ENCODE measurements around the gene DPH2. TPM values are rescaled to one million over a fixed set of nuclear protein-coding genes. Genes with fewer than 3 reads are reported as not detected.
A peak's percentile ranks its signal among the peaks of the same experiment; 100 is the strongest.

The DPH2 gene
- total and polyA plus RNA-seq, 10 of the 15 experiments (the other 5 are each of a cell fraction or from before 2014, with no cell fraction given) = 13.1 to 82.9 (median 52.0) TPM

GRCh38 chr1:43974443-43975248 lies 4.8 kb downstream of the DPH2 start, which contains the start of gene ATP6V0B (continued):
- TF ChIP-seq BCL3 (IDR thresholded peaks at IDR 0.05; ENCODE audit: borderline replicate concordance, insufficient read depth, low read depth, low read length, poor library complexity, severe bottlenecking) = peak; percentile 34
- TF ChIP-seq LARP7 (IDR thresholded peaks at IDR 0.05) = peak; percentile 83
- TF ChIP-seq HDGF (IDR thresholded peaks at IDR 0.05) = peak; percentile 86; the same call in 1 of the 2 replicates
- TF ChIP-seq CEBPB (IDR thresholded peaks at IDR 0.05; ENCODE audit: borderline replicate concordance in 1 of 2, low read depth in 2 of 2, low read length in 2 of 2) = no peak
- TF ChIP-seq SP1 (IDR thresholded peaks at IDR 0.05; ENCODE audit: low read depth, low read length) = peak; percentile 47
- TF ChIP-seq BHLHE40 (IDR thresholded peaks at IDR 0.05; ENCODE audit: borderline replicate concordance in 1 of 2, low read depth in 2 of 2, low read length in 1 of 2) = peak; percentile 57 to 93; a peak in 3 of 4 replicates
- peak; percentile 83 for TF ChIP-seq SREBF1 (IDR thresholded peaks at IDR 0.05; ENCODE audit: low read length)
- TF ChIP-seq, protein P1, sequence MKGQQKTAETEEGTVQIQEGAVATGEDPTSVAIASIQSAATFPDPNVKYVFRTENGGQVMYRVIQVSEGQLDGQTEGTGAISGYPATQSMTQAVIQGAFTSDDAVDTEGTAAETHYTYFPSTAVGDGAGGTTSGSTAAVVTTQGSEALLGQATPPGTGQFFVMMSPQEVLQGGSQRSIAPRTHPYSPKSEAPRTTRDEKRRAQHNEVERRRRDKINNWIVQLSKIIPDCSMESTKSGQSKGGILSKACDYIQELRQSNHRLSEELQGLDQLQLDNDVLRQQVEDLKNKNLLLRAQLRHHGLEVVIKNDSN (IDR thresholded peaks at IDR 0.05; ENCODE audit: borderline replicate concordance, extremely low read length, insufficient read depth, low read depth, low read length) = peak; percentile 100
- TF ChIP-seq, protein P2, sequence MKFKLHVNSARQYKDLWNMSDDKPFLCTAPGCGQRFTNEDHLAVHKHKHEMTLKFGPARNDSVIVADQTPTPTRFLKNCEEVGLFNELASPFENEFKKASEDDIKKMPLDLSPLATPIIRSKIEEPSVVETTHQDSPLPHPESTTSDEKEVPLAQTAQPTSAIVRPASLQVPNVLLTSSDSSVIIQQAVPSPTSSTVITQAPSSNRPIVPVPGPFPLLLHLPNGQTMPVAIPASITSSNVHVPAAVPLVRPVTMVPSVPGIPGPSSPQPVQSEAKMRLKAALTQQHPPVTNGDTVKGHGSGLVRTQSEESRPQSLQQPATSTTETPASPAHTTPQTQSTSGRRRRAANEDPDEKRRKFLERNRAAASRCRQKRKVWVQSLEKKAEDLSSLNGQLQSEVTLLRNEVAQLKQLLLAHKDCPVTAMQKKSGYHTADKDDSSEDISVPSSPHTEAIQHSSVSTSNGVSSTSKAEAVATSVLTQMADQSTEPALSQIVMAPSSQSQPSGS (IDR thresholded peaks at IDR 0.05; ENCODE audit: low read length) = no peak
- peak; percentile 50 to 96; a peak in 2 of 3 replicates for TF ChIP-seq EGR1 (IDR thresholded peaks at IDR 0.05; ENCODE audit: borderline replicate concordance in 1 of 2, low read depth in 2 of 2, low read length in 2 of 2)
- no peak for TF ChIP-seq NFXL1 (IDR thresholded peaks at IDR 0.05; ENCODE audit: borderline replicate concordance)
- TF ChIP-seq BMI1 (IDR thresholded peaks at IDR 0.05; ENCODE audit: borderline replicate concordance) = no peak
- peak; percentile 96 for TF ChIP-seq CREB1 (IDR thresholded peaks at IDR 0.05; ENCODE audit: low read depth)
- no peak for TF ChIP-seq NFIC (IDR thresholded peaks at IDR 0.05; ENCODE audit: low read depth, low read length)
- peak; percentile 98 for TF ChIP-seq USF2 (IDR thresholded peaks at IDR 0.05; ENCODE audit: borderline replicate concordance, low read depth, low read length)
- TF ChIP-seq MYB (IDR thresholded peaks at IDR 0.05; ENCODE audit: borderline replicate concordance, low read depth, low read length) = 0 out of 2 replicates have a peak, but pooled peaks have one; percentile 20
- TF ChIP-seq POLR2AphosphoS5 (IDR thresholded peaks at IDR 0.05; ENCODE audit: low read length) = peak; percentile 83; the same call in 1 of the 2 replicates
- TF ChIP-seq RFX5 (IDR thresholded peaks at IDR 0.05; ENCODE audit: low read depth, low read length) = no peak; the same call in 1 of the 2 replicates
- TF ChIP-seq CBX3 (IDR thresholded peaks at IDR 0.05; ENCODE audit: borderline replicate concordance, low read depth) = no peak
- no peak; the same call in 1 of the 2 replicates for TF ChIP-seq ZNF207 (IDR thresholded peaks at IDR 0.05; ENCODE audit: borderline replicate concordance)

Data from GM12878 (cell line).